ENCODE measurements around the gene TRUB1.

TRUB1 gene

DNA sequence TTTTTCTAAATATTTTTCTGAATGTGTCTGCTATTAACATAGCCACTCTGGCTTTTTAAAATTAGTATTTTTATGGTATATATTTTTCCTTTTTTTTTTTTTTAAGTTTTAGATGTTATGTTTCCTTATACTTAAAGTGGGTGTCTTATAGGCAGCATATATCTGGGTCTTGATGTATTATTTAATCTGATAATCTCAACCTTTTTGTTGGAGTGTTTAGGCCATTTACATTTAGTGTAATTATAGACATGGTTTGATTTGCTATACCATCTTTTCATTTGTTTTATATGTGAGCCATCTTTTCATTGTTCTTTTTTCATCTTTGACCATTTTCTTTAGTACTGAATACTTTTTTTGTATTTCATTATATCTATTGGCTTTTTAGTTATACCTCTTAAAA is 45.0 kb downstream of the TRUB1 start:
- Histone ChIP-seq H3K27me3 (ENCODE audit: control insufficient read depth, low read length) (no peaks in the 10 kb centered on the region), H3K4me3 (ENCODE audit: low read length) (no peak overlapping the region), H3K9me3 (ENCODE audit: control insufficient read depth, insufficient read depth, low read length) (peaks cover 12% of the 10 kb centered on the region), H3K9me2 (replicated peaks; ENCODE audit: control insufficient read depth, low read length) (no peaks in the 10 kb centered on the region), H4K20me1 (ENCODE audit: control insufficient read depth, insufficient read depth, low read depth, low read length) (no peaks in the 10 kb centered on the region), H3K79me2 (ENCODE audit: control insufficient read depth, low read length) (no peaks in the 10 kb centered on the region), H3K27ac (ENCODE audit: low read depth, low read length) (no peak overlapping the region), H3K4me2 (ENCODE audit: low read length) (no peak overlapping the region), H3F3A (ENCODE audit: control insufficient read depth, insufficient read depth) (no peaks in the 10 kb centered on the region), H3K4me1 (ENCODE audit: control insufficient read depth, low read length) (no peaks in the 10 kb centered on the region), H3K36me3 (ENCODE audit: control insufficient read depth, low read length) (peaks cover 21% of the 10 kb centered on the region)
- TF ChIP-seq CTCF (IDR thresholded peaks at IDR 0.05; ENCODE audit: low read depth, low read length, poor library complexity, severe bottlenecking) (no peak), EZH2phosphoT487 (IDR thresholded peaks at IDR 0.05; ENCODE audit: borderline replicate concordance, low read length) (no peak)

DNA sequence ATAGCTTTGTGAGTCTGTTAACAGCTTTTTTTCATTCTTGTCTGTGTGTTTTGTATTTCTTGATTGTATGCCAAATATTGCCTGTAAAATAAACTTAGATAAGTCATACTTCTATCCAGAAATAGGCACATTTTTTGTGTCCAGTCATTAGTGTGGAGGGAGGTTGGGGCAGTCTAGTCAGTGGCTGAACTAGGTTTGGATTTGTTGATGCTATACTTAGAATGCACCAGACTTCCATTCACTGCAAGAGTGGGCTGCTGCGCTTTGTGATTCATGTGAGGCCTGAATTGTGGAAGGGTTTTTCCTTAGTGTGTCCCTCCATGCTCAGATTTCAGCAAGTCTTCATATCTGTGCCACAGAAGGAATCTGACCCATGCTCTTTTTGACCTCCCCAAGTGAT is 50.0 kb downstream of the TRUB1 start:
- Histone ChIP-seq H3K4me1 (ENCODE audit: control insufficient read depth, low read length) (no peaks in the 10 kb centered on the region), H3K4me3 (ENCODE audit: low read length) (no peak overlapping the region), H4K20me1 (ENCODE audit: control insufficient read depth, insufficient read depth, low read depth, low read length) (no peaks in the 10 kb centered on the region), H3K27ac (ENCODE audit: low read depth, low read length) (no peak overlapping the region), H3K79me2 (ENCODE audit: control insufficient read depth, low read length) (no peaks in the 10 kb centered on the region), H3K9me2 (replicated peaks; ENCODE audit: control insufficient read depth, low read length) (no peaks in the 10 kb centered on the region), H3F3A (ENCODE audit: control insufficient read depth, insufficient read depth) (no peaks in the 10 kb centered on the region), H3K27me3 (ENCODE audit: control insufficient read depth, low read length) (no peaks in the 10 kb centered on the region), H3K36me3 (ENCODE audit: control insufficient read depth, low read length) (peaks cover 8% of the 10 kb centered on the region), H3K4me2 (ENCODE audit: low read length) (no peak overlapping the region), H3K9me3 (ENCODE audit: control insufficient read depth, insufficient read depth, low read length) (peaks cover 12% of the 10 kb centered on the region)
- no peak for TF ChIP-seq CTCF (IDR thresholded peaks at IDR 0.05; ENCODE audit: low read depth, low read length, poor library complexity, severe bottlenecking)
- no peak for TF ChIP-seq EZH2phosphoT487 (IDR thresholded peaks at IDR 0.05; ENCODE audit: borderline replicate concordance, low read length)

DNA sequence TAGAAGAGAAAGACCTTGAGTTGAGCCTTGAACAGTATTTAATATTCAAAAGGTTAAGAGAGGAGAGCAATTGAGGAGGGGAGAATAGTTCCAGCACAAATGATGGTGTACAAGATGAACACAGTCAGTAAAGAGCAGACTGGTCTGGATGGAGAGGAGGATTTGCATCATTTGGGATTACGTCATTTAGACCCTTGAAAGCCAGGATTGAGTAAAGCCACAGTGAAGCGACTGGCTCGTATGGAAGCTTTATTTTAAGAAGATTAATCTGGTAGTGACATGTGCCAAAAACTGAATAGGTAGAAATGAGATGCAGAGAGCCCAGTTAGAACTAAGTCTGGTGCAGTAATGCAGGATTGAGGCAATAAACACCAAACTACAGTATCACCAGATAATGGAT is 52.6 kb downstream of the TRUB1 start:
- Histone ChIP-seq H3K36me3 (ENCODE audit: control insufficient read depth, low read length) (no peaks in the 10 kb centered on the region), H3K9me2 (replicated peaks; ENCODE audit: control insufficient read depth, low read length) (no peaks in the 10 kb centered on the region), H3K27ac (ENCODE audit: low read depth, low read length) (no peak overlapping the region), H3K27me3 (ENCODE audit: control insufficient read depth, low read length) (no peaks in the 10 kb centered on the region), H4K20me1 (ENCODE audit: control insufficient read depth, insufficient read depth, low read depth, low read length) (no peaks in the 10 kb centered on the region), H3K79me2 (ENCODE audit: control insufficient read depth, low read length) (no peaks in the 10 kb centered on the region), H3K9me3 (ENCODE audit: control insufficient read depth, insufficient read depth, low read length) (no peaks in the 10 kb centered on the region), H3K4me2 (ENCODE audit: low read length) (no peak overlapping the region), H3K4me1 (ENCODE audit: control insufficient read depth, low read length) (no peaks in the 10 kb centered on the region), H3F3A (ENCODE audit: control insufficient read depth, insufficient read depth) (no peaks in the 10 kb centered on the region), H3K4me3 (ENCODE audit: low read length) (no peak overlapping the region)
- no peak for TF ChIP-seq EZH2phosphoT487 (IDR thresholded peaks at IDR 0.05; ENCODE audit: borderline replicate concordance, low read length)
- no peak for TF ChIP-seq CTCF (IDR thresholded peaks at IDR 0.05; ENCODE audit: low read depth, low read length, poor library complexity, severe bottlenecking)

GRCh38 chr10:114990991-114991390 is 53.0 kb downstream of the TRUB1 start:
- no peak for TF ChIP-seq EZH2phosphoT487 (IDR thresholded peaks at IDR 0.05; ENCODE audit: borderline replicate concordance, low read length)
- TF ChIP-seq CTCF (IDR thresholded peaks at IDR 0.05; ENCODE audit: low read depth, low read length, poor library complexity, severe bottlenecking): no peak
- Histone ChIP-seq H4K20me1 (ENCODE audit: control insufficient read depth, insufficient read depth, low read depth, low read length) (no peaks in the 10 kb centered on the region), H3K4me1 (ENCODE audit: control insufficient read depth, low read length) (no peaks in the 10 kb centered on the region), H3K4me3 (ENCODE audit: low read length) (no peak overlapping the region), H3F3A (ENCODE audit: control insufficient read depth, insufficient read depth) (no peaks in the 10 kb centered on the region), H3K9me3 (ENCODE audit: control insufficient read depth, insufficient read depth, low read length) (no peaks in the 10 kb centered on the region), H3K9me2 (replicated peaks; ENCODE audit: control insufficient read depth, low read length) (no peaks in the 10 kb centered on the region), H3K4me2 (ENCODE audit: low read length) (no peak overlapping the region), H3K36me3 (ENCODE audit: control insufficient read depth, low read length) (no peaks in the 10 kb centered on the region), H3K79me2 (ENCODE audit: control insufficient read depth, low read length) (no peaks in the 10 kb centered on the region), H3K27me3 (ENCODE audit: control insufficient read depth, low read length) (no peaks in the 10 kb centered on the region), H3K27ac (ENCODE audit: low read depth, low read length) (no peak overlapping the region)
